GM18909 (cell line): ENCODE measurements around the gene SKI.

Experiments
- ATAC-seq: cut with Tn5 transposase; IDR thresholded peaks from one replicate; pipeline ENCODE4 v1.9.1; 2021; ENCODE audit warnings: mild to moderate bottlenecking; ENCODE audit not compliant: unreplicated experiment, poor library complexity

Gene SKI

GRCh38 chr1:2301607-2302291 is 73.6 kb downstream of the SKI start:
- no peak for ATAC-seq

GRCh38 chr1:2302292-2302925 is 74.3 kb downstream of the SKI start:
- ATAC-seq, result no peak

DNA sequence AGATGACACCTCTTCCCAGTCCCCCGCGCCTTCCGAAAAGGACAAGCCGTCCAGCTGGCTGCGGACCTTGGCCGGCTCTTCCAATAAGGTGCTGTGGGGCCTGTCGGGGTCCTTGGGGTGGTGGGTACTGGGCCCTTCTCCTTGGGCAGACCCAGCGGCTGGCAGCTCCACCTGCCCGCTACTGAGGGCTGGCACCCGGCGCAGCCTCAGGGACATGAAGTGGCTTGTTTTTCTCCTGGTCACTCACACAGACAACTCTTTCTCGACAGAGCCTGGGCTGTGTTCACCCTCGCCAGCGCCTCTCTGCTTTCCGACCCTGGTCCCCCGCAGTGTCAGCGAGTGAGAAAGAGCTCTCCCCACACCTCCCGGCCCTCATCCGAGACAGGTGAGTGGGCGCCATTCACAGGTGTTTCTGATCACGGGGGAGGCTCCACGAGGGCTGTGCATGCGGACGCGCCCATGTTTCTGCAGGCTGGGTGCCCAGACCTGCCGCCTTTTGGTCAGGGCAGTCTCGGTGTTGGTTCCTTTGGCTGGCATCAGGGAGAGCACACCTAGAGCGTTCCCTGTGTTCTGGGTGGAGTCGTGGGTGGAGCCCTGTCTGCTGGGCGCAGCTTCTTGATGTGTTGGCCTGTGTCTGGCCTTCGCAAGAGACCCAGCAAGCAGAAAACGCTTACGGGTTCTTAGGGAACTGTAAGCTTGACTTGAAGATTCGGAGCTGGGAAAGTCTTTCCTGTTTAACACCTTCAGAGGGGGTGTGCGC is 75.1 kb downstream of the SKI start:
- ATAC-seq, result no peak

DNA sequence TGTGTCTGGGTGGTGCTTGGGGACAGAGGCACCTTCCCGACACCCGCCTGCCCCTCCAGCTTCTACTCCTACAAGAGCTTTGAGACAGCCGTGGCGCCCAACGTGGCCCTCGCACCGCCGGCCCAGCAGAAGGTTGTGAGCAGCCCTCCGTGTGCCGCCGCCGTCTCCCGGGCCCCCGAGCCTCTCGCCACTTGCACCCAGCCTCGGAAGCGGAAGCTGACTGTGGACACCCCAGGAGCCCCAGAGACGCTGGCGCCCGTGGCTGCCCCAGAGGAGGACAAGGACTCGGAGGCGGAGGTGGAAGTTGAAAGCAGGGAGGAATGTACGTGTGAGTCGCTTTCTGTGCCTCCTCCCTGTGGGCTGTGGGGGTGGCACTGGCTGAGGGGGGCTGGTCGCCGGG is 75.7 kb downstream of the SKI start:
- ATAC-seq, result no peak

- no peak for ATAC-seq
Measured at GRCh38 chr1:2304282-2304681, 76.2 kb downstream of the SKI start.

DNA sequence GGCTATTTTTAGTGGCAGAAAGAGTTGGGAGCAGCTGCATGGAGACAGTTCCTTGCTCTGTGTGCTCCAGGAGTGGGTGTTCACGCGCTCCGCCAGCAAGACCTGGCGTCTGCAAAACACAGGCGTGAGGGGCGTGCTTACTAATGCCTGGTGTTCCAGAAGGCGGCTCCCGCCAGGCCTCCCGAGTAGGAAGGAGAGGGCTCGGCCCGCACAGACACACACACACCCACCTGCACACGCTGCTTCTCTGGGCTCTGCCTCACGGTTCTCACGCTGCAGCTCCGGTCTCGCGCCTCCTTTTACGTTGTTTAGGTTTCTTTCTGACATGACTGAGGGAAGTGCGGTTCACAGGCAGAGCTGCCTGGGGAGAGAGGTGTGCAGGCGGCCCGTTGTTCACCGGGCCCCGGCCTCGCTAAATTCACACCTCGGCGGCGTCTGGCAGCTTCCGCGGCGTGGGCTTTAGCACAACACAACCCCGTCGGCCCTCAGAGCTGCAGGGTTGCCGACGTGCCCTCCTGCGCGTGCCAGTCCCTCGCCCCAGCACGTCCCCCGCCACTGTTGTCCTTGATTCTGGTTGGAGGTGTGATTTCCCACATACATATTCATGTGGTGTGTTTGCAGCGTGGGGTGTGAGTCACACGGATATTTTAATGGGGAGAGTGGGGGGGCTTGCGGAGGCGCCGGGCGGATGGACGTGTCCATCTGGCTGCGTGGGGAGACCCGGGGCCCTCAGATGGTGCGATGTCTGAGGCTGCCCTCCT is 77.0 kb downstream of the SKI start:
- no peak for ATAC-seq

DNA sequence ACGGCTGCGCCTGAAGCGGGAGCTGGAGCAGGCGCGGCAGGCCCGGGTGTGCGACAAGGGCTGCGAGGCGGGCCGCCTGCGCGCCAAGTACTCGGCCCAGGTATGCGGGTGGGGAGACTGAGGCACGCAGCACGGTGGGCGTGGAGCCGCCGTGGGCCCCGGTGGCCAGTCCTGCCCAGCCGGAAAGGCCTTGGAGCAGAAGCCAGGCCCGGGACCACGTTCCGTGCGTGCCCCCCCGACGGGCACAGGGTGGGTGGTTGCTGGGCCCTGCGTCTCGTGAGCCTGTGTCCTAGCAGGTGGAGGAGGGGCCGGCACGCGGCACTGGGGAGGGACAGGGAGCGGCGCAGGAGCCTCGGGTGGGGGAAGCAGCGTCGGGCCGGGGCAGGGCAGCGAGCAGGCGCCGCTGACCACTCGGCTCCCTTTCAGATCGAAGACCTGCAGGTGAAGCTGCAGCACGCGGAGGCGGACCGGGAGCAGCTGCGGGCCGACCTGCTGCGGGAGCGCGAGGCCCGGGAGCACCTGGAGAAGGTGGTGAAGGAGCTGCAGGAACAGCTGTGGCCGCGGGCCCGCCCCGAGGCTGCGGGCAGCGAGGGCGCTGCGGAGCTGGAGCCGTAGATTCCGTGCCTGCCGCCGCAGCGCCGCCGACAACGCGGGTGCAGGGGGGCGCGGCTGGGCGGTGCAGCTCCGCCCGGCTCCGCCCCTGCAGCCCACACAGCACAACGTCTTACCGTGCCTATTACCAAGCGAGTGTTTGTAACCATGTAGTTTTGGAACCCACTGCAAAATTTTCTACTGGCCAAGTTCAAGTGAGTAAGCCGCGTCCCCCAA is 78.2 kb downstream of the SKI start:
- ATAC-seq, result no peak

GRCh38 chr1:2307064-2307605 is 79.0 kb downstream of the SKI start:
- no peak for ATAC-seq

DNA sequence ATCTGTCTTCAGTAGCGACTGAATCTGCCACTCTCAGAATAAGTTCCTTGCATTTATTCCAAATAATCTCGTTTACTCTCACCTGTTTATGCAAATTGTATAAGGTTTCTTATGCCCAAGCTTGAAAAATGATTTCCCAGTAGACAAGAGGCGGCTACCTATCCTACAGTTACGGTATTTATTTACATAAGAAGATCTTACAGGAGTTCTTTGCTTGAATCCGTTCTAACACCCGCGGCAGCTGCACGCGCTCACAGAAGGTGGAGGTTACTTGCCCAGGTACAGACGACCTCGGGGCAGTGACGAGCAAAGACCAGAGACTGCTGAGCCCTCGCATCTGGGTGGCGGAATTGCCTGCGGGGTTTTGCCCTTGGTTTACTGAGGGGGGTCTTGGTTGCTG is 79.9 kb downstream of the SKI start:
- ATAC-seq, result no peak

DNA sequence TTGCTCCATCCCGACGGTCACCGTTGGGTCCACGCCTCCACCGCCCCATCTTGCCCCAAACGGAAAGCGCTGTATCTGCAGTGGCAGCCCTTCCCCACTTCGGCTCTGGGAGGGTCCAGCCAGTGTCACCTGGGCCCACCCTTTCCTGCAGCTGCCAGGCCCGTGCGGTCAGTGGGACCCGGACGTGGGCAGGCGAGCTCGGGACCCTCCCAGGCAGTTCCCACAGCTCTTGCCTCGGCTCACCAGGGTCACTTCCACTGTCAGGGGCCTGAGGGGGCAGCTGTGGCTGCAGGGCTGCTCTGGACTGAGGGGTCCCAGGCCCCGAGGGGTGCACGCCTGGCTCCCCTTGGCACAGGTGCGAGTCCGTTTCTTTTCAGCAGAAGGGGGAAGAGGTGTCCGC is 80.7 kb downstream of the SKI start:
- ATAC-seq, result no peak

DNA sequence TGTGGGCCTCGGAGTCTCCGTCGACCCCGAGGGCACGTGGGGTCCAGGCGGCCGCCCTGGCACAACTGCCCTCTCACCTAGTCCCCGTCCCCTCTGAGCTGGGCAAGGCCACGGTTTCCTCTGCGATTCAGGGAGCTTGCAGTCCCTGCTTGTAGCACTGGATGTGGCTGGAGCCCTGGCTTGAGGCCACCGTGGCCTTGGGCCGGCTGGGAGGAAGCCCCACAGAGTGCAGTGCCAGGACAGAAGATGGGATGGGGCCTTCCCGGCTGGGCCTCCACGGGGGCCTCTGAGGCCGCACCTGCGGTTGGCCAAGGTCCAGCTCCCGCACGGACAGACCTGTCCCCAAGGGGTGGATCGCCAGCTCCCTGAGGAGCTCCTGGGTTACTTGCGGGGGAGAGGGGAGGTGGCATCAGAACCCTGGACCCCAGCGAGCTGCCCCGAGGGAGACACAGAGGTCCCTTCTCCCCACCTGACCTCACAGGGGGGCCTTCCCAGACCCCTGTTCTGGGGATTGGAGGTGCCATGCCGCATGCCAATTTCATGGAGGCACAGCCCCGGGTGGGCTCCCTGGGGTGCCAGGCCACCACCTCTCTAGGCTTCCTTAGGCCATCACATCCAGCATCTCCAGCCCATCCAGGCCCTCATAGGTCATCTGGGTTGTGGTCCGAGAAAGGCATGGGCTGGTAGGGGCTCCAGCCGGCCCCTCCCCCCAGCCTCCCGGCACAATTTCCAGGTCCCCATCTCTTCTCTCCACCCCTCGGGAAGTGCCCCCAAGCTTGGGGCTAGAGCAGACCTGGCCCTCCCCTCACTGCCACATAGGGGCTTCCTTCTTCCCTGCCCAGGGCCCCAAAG is 82.4 kb downstream of the SKI start:
- no peak for ATAC-seq

DNA sequence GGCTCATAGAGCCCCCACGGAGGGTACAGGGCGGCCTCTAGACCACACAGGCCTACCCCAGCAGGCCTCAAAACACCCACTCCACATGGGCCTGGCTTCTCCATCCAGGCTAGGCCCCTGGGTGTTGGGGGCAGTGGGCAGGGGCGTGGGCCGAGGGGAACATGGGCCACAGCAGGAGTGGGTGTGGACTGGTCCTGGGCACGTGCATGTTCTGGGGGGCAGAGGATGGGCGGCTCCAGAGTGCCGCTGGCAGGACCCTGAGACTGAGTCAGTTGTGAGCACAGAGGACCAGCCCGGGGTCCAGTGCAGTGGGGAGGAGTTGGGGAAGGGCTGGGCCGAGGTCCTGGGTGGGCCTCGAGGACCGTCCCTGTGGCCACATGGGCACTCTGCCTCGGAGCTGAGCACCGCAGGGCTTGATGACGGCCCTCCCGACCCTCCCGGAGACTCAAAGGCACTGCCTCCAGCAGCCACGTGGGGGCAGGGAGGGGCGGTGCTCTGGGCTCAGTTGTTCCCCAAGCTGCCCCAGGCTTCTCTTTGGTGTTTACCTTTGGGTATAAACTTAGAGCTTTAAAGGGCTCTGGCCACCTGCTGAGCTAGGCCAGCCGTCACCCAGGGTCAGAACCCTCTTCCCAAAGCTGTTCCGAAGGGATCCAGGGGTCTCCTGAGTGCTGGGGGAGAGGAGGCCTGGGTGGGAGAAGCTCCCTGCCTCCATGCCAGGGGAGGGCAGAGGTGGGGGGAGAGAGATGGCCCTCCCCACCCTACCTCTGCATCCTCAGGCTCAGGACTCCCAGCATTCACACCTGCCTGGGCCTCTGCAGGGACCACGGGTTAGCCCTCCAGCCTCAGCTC is 83.3 kb downstream of the SKI start:
- ATAC-seq, result no peak

GRCh38 chr1:2312160-2312514 is 84.0 kb downstream of the SKI start:
- ATAC-seq, result no peak

- no peak for ATAC-seq
Measured at GRCh38 chr1:2312515-2313301, 84.6 kb downstream of the SKI start.

GRCh38 chr1:2313651-2314261 is 85.6 kb downstream of the SKI start:
- no peak for ATAC-seq

DNA sequence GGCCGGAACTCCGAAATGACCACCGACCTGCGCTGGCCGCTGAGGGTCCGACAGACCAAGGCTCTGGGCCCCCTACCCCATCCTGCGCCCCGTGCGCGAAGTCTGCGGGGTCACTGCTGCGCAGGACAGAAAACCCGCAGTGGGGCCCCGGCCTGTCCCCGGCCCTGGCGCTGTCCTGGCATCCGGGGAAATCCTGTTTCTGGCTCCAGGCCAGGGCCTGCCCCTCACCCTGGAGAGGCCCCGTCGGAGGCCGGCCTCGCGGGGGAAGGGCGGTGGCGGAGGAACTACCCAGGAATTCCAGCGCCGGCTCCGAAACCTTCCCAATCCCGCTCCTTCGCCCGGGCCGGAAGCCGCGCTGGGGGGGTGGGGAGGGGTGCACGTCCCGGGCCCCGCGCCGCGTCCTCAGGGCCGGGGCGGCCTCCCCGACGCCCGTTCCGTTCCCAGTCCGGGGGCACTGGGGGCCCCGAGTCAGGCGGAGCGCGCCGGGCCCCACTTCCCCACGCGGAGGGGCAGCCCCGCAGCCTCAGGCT is 86.2 kb downstream of the SKI start:
- no peak for ATAC-seq
